Activated CD4-positive, alpha-beta memory T cell treated with anti-CD3 and anti-CD28 coated beads, Interleukin-2, amount 10 ng/mL, durations not matched to agents 7 days and 5 days (primary cell): ENCODE data around the gene A2M. TPM values are rescaled to one million over a fixed set of nuclear protein-coding genes. Genes with fewer than 3 reads are reported as not detected.
"Not testable (repeated sequence)": the region's sequence is repeated elsewhere in the genome, so short reads cannot be mapped to it uniquely, and the experiment has no call there.

Source experiments
- CTCF ChIA-PET: fragments of 350-600 bp; sonication (Branson Sonifier 250); formaldehyde crosslinking; loops from one replicate; lab custom pipeline; 2021; ENCODE audit warnings: antibody characterized with exemption, inconsistent platforms; lab: Charles Lee
- POLR2A ChIA-PET: fragments of 350-600 bp; sonication (Branson Sonifier 250); formaldehyde crosslinking; loops from one replicate; lab custom pipeline; 2021; ENCODE audit warnings: antibody characterized with exemption; lab: Charles Lee
- DNase-seq: peaks from one replicate; pipeline ENCODE4 v3.0.0-alpha.2; 2020
- H3K27ac Mint-ChIP-seq: one replicate; pipeline ENCODE4 v1.8.0; 2021; ENCODE audit warnings: mild to moderate bottlenecking, mixed read lengths
- H3K27me3 Mint-ChIP-seq: one replicate; pipeline ENCODE4 v1.8.0; 2021; ENCODE audit warnings: mixed read lengths
- H3K36me3 Mint-ChIP-seq: one replicate; pipeline ENCODE4 v1.8.0; 2021; ENCODE audit warnings: low read depth, mixed read lengths
- H3K4me1 Mint-ChIP-seq: one replicate; pipeline ENCODE4 v1.8.0; 2021; ENCODE audit warnings: mixed read lengths
- H3K4me3 Mint-ChIP-seq: one replicate; pipeline ENCODE4 v1.8.0; 2021; ENCODE audit warnings: mild to moderate bottlenecking, mixed read lengths
- H3K9me3 Mint-ChIP-seq: one replicate; pipeline ENCODE4 v1.8.0; 2021; ENCODE audit warnings: mixed read lengths
- total RNA-seq, 2 experiments: library from RNA; stranded (reverse); gene quantifications; one replicate each; pipeline ENCODE4 v1.2.3, GENCODE V29; 2021

The A2M gene
- total RNA-seq, result not detected

DNA sequence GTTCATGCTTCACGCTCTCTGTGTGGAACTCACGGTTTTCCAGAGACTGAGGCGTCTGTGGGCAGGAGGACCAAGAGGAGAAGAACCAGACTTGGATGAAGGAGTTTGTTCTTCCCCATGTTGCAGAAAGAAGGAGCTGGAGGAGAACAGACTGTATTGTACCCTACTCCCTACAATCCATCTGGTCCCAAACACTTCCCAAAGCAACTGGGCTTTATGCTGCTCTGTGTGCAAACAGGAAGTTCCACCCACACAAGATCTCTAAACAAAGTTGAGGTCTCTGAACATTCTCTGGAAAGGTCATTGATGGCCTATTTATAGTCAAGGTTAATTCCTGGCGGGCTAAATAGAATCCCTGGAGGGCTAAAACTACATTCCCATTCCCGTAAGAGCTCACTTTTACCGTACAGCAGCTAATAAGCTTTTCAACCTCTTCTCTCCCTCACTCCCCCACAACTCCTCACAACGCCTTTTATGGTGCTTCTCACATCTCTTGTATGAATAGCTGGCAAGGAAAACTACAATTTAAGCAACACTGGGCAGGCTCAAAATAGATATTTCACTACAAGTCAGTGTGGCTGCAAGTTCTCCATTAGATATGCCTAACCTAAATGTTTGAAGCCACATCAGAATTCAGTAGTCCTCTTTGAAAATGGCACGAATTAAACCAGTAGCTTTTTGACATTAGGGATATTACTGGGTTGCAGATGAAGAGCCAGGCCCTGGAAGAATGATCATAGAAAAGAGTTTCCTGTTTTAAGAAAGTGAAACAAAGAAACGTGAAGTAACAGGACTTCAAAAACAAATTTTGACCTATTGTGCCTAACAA, at the start of gene A2M:
Gene A2M, minus strand, starts transcription at position 189 of the 829 bp plus-strand sequence. Its CDS starts 70 bp downstream, at position 119.
- Mint-ChIP-seq H3K4me1 (peaks cover 8% of the 10 kb centered on the region), H3K27ac (no peak within 1 kb of the TSS), H3K9me3 (no peaks in the 10 kb centered on the region), H3K4me3 (no peak within 1 kb of the TSS), H3K36me3 (no peaks in the 10 kb centered on the region), H3K27me3 (no peaks in the 10 kb centered on the region)
- ChIA-PET CTCF (no interaction called here), POLR2A (no interaction called here)
- DNase-seq, result no peak

DNA sequence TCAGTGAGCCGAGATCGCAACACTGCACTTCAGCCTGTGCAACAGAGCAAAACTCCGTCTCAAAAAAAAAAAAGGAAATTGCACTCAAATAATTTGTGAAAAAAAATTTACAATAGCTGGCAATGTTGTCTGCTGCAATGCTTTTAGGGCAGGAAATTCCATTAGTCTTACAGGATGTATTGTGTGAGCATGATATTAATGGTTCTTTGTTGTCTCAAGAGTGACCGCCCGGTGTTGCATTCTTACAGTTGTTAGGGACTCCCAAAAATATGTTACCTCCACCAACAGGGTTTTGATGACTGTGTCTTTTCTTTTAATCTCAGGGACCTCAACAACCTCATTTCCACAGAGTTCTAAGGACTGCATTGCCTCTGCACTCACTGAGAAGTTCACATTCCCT, 47.7 kb upstream of the A2M start:
- CTCF ChIA-PET, result no interaction called here
- Mint-ChIP-seq H3K27me3 (no peaks in the 10 kb centered on the region), H3K4me1 (no peaks in the 10 kb centered on the region), H3K9me3 (no peaks in the 10 kb centered on the region), H3K27ac (no peak overlapping the region), H3K4me3 (no peak overlapping the region), H3K36me3 (no peaks in the 10 kb centered on the region)
- DNase-seq, result no peak
- POLR2A ChIA-PET, result no interaction called here

DNA sequence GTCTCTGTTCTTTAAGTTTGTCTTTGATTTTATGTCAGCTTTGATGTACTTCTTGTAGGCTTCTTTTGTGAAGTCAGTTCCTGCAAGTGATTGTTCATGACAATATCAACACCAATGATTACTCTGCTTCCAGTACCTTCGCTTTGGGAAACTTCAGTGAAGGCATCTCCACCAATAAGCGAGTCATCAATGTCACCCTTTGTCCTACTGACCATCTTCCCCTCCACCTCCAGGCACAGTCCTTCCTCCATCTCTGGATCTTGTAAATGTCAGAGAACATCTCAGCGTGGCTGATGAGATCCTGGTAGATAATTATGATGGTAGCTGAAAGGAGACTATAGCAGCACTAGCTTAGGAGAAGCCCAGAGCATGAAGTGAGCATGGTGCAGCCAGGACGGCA, 40.4 kb upstream of the A2M start:
- no peaks in the 10 kb centered on the region for H3K9me3 Mint-ChIP-seq
- no peak for DNase-seq
- ChIA-PET CTCF (no interaction called here), POLR2A (no interaction called here)
- no peaks in the 10 kb centered on the region for H3K36me3 Mint-ChIP-seq
- H3K27ac Mint-ChIP-seq, result no peak overlapping the region
- H3K4me3 Mint-ChIP-seq, result no peak overlapping the region
- no peaks in the 10 kb centered on the region for H3K27me3 Mint-ChIP-seq
- H3K4me1 Mint-ChIP-seq, result no peaks in the 10 kb centered on the region

DNA sequence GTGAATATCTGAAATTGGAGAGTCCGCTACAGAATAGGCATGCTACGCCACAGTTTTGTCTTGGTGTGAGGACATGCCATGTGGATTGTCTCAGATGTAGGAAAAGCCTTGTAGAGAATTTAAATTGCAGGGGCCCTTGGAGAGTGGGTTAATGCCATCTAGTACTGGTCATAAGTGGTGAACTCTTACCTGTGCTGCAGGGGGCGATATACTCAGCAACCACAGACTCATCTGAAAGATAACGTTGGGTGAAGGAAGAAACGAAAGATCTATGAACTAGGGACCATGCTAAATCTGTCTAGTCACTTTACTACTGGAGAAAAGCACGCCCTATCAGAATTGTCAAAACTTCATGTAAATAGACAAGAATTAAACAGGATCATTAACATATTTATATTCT, 33.7 kb upstream of the A2M start:
- no peak overlapping the region for H3K4me3 Mint-ChIP-seq
- POLR2A ChIA-PET, result no interaction called here
- peaks cover 13% of the 10 kb centered on the region for H3K9me3 Mint-ChIP-seq
- DNase-seq, result no peak
- peaks cover 10% of the 10 kb centered on the region for H3K36me3 Mint-ChIP-seq
- no peaks in the 10 kb centered on the region for H3K27me3 Mint-ChIP-seq
- CTCF ChIA-PET, result interaction anchor here (0.6 kb wide), 1 partner anchor 606 kb away, joined by 4 read pairs; no protein-coding TSS in a partner anchor
- peaks cover 11% of the 10 kb centered on the region for H3K4me1 Mint-ChIP-seq
- H3K27ac Mint-ChIP-seq, result no peak overlapping the region

DNA sequence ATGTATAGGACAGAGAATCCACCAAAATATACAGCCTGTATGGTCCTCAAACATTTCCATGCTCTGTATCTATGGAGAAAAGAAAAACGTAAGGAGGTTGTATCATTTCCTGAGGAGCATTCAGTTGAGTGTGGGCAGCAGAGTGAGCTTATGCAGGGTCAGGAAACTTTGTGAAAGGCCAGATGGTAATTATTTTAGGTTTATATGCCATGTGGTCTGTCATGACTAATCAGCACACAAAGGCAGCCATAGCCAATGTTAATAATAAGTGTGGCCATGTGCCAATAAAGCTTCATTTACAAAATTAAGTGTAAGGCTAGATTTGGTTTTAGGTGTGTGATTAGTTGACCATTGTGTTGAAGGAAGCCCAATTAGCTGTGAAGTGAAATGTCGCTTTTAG, 33.2 kb upstream of the A2M start:
- no peak for DNase-seq
- peaks cover 11% of the 10 kb centered on the region for H3K4me1 Mint-ChIP-seq
- ChIA-PET CTCF (no interaction called here), POLR2A (no interaction called here)
- no peak overlapping the region for H3K27ac Mint-ChIP-seq
- H3K27me3 Mint-ChIP-seq, result no peaks in the 10 kb centered on the region
- H3K36me3 Mint-ChIP-seq, result peaks cover 10% of the 10 kb centered on the region
- H3K9me3 Mint-ChIP-seq, result peaks cover 17% of the 10 kb centered on the region
- no peak overlapping the region for H3K4me3 Mint-ChIP-seq

DNA sequence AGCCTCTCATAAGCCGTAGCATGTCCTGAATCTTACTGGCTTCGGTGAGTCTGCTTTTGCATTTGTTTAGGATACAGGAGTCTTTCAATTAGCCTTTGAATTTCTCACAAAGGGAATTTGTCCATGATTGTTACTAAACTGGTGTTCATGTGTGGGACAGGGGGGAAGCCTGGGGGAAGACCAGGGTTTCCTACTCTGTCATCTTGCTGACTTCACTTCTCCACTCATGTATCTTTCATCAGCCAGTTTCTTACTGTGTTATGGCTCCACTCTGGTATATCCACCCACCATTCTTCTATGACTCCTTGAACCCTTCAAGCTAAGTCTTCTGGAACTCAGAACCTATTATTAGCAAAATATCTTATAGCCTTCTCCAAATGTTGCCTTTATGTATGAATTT, 31.7 kb upstream of the A2M start:
- Mint-ChIP-seq H3K4me3 (no peak overlapping the region), H3K9me3 (peaks cover 21% of the 10 kb centered on the region), H3K4me1 (peaks cover 11% of the 10 kb centered on the region), H3K36me3 (peaks cover 10% of the 10 kb centered on the region), H3K27ac (no peak overlapping the region), H3K27me3 (no peaks in the 10 kb centered on the region)
- DNase-seq, result no peak
- ChIA-PET POLR2A (no interaction called here), CTCF (no interaction called here)

DNA sequence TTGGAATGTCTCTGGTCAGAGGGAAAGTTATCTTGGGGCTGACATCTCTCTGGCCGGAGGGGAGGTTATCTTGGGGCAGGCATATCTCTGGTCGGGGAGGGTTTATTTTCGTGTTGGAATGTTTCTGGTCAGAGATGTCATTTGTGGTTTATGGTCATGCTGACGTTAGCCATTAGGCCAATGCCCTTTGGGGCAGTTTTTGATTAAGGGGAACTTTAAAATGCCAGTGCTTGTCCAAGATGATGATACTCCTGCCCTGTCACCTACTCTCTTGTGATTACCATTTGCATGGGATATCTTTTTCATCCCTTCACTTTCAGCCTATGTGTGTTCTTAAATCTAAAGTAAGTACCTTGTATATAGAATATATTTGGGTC, 29.0 kb upstream of the A2M start:
- Mint-ChIP-seq H3K27ac (no peak overlapping the region), H3K27me3 (no peaks in the 10 kb centered on the region), H3K9me3 (peaks cover 21% of the 10 kb centered on the region), H3K4me3 (no peak overlapping the region), H3K36me3 (peaks cover 10% of the 10 kb centered on the region), H3K4me1 (peaks cover 11% of the 10 kb centered on the region)
- POLR2A ChIA-PET, result no interaction called here
- no peak for DNase-seq
- CTCF ChIA-PET, result no interaction called here

DNA sequence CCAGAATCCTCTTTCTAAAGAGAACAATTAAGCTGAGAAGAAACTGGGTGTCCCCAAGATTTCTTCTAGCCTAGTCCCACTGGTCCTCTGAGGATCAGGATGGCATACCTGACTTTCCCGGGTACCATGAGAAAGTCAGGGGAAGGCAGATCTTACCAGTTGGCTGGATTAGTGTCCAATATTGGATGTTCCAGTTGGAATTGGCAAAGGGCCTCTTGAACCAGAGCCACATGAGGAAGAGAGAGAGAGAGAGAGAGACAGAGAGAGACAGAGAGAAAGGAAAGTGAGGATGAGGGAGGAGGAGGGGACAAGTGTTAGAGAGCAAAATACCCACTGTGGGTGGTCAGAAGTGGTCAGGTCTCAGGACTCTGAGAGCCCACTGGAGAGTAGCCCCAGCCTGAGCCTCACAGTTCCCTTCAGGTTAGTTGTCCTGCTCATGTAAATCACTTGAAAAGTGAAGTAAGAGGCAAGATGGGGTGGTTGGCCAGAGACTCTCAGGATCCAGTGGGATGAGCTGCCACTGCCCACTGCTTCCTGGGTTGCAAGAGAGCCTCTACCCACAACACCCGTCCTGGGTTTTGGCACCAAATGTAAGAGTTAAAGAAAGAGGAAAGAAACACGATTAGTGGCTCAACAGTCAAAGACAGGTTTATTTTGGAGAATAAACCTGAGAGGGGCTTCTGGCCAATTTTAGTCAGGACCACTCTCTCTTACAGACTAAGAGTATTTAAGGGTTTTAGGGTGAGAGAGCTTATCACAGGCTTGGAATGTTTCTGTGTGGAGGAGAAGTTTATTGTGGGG, 28.4 kb upstream of the A2M start:
- H3K4me3 Mint-ChIP-seq, result no peak overlapping the region
- H3K27me3 Mint-ChIP-seq, result no peaks in the 10 kb centered on the region
- no peak overlapping the region for H3K27ac Mint-ChIP-seq
- POLR2A ChIA-PET, result no interaction called here
- no peak for DNase-seq
- H3K36me3 Mint-ChIP-seq, result peaks cover 10% of the 10 kb centered on the region
- H3K4me1 Mint-ChIP-seq, result peaks cover 11% of the 10 kb centered on the region
- CTCF ChIA-PET, result no interaction called here
- H3K9me3 Mint-ChIP-seq, result peaks cover 21% of the 10 kb centered on the region

DNA sequence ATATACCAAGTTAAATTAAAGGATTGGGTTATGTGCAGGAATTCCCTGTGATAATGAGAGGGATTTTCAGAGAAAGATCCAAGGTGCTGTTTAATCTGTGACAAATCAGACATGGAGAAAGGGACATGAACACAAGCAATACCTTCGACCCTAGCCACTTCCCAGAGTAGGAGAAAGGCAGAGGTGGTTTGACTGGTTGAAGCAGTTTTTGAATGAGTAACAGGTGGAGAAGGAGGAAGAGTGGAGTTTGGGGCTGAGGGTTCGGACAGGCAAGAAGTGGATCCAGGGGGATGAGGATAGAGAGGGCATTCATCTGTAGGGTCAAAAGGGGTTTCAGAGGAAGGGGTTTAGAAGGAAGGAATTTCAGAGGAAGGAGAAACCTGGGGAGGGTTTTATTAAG, 27.4 kb upstream of the A2M start:
- peaks cover 21% of the 10 kb centered on the region for H3K9me3 Mint-ChIP-seq
- no peaks in the 10 kb centered on the region for H3K27me3 Mint-ChIP-seq
- POLR2A ChIA-PET, result no interaction called here
- H3K36me3 Mint-ChIP-seq, result peaks cover 10% of the 10 kb centered on the region
- no peak overlapping the region for H3K4me3 Mint-ChIP-seq
- peaks cover 11% of the 10 kb centered on the region for H3K4me1 Mint-ChIP-seq
- CTCF ChIA-PET, result no interaction called here
- DNase-seq, result no peak
- H3K27ac Mint-ChIP-seq, result no peak overlapping the region

DNA sequence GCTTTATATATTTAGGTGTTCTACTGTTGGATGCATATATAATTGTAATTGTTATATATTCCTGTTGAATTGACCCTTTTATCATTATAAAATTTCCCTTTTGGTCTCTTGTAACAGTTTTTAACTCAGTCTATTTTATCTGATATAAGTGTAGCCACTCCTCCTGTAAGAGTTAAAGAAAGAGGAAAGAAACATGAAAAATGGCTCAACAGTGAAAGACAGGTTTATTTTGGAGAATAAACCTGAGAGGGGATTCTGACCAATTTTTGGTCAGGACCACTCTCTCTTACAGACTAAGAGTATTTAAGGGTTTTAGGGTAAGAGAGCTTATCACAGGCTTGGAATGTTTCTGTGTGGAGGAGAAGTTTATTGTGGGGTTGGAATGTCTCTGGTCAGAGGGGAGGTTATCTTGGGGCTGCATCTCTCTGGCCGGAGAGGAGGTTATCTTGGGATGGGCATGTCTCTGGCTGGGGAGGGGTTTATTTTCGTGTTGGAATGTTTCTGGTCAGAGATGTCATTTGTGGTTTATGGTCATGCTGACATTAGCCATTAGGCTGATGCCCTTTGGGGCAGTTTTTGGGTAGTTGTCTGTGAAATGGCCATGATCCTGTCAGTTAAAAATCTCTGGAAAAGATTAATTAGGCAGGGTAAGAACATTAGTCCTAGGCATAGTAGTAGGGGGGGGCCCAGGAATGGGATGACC, 24.0 kb upstream of the A2M start:
- not testable (repeated sequence) for DNase-seq, H3K27ac Mint-ChIP-seq

DNA sequence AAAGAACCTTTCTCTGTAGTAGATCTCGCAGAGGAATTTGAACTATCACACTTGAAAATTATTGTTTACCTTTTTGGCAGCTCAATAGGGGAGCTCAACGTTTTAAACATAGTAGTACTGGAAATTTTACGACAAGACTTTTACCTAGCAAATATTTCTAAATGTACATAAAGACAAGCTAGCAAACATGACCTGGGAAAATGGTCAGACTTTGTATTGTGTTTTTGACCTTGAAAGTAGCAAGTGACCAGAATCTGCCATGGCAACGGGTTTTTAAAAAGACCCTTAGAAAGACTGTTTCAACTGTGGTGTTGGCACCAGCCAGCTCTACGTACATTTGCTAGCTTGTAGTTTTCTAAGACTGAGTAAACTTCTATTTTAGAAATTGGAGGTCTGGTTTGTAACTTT, 20.2 kb upstream of the A2M start:
- H3K36me3 Mint-ChIP-seq, result no peaks in the 10 kb centered on the region
- ChIA-PET CTCF (interaction anchor here (1.3 kb wide), 1 partner anchor 9 kb away, joined by 3 read pairs; no protein-coding TSS in a partner anchor), POLR2A (no interaction called here)
- DNase-seq, result no peak
- no peak overlapping the region for H3K4me3 Mint-ChIP-seq
- H3K27me3 Mint-ChIP-seq, result no peaks in the 10 kb centered on the region
- no peaks in the 10 kb centered on the region for H3K9me3 Mint-ChIP-seq
- H3K4me1 Mint-ChIP-seq, result no peaks in the 10 kb centered on the region
- H3K27ac Mint-ChIP-seq, result no peak overlapping the region

More for the DNA sequence above, 24.0 kb upstream of the A2M start:
- POLR2A ChIA-PET, H3K4me3 Mint-ChIP-seq, H3K36me3 Mint-ChIP-seq, H3K4me1 Mint-ChIP-seq, H3K27me3 Mint-ChIP-seq, CTCF ChIA-PET: not testable (repeated sequence)
- H3K9me3 Mint-ChIP-seq, result peaks cover 12% of the 10 kb centered on the region

DNA sequence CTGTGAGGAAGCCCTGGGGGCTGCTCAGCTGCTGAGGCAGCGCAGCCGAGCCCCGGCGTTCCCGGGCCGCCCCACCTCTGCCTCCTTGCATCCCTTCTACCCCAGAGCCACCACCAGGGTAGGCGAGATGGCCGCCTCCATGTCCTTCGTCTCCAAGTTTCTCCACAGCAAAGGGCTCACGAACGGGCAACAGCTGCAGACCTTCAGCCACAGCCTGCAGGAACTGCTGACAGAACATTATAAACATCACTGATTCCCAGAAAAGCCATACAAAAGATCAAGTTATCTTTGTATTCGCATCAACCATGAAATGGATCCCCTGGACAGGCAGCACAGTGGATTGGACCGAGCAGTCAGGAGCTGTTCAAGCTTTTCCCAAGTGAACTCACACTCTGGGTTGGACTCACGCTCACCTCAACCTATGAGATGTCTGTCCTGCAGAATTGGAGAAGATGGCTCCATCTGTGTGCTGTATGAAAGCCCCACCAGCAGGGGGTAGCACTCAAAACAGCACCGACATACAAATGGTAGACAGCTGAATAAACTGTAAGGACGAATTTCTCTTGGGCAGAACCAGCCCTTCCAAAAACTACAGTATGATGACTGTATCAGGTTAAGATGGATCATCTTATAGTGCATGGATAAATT, 19.4 kb upstream of the A2M start:
- CTCF ChIA-PET, result interaction anchor here (0.5 to 1.3 kb wide), 2 partner anchors 8 to 245 kb away, joined by 3 to 4 read pairs; no protein-coding TSS in a partner anchor
- POLR2A ChIA-PET, result no interaction called here
- H3K4me3 Mint-ChIP-seq, result no peak overlapping the region
- H3K27ac Mint-ChIP-seq, result no peak overlapping the region
- no peaks in the 10 kb centered on the region for H3K27me3 Mint-ChIP-seq
- no peaks in the 10 kb centered on the region for H3K4me1 Mint-ChIP-seq
- no peak for DNase-seq
- no peaks in the 10 kb centered on the region for H3K9me3 Mint-ChIP-seq
- H3K36me3 Mint-ChIP-seq, result no peaks in the 10 kb centered on the region
